GM20000 (cell line): ENCODE data around the gene ZIC4.

Experiments used
- DNase-seq: peaks from one replicate; pipeline ENCODE4 v3.0.0; 2012; ENCODE audit warnings: low spot score
- CTCF ChIP-seq: IDR thresholded peaks from 2 replicates; pipeline ENCODE4 v1.5.1; 2012; ENCODE audit warnings: mild to moderate bottlenecking, control low read depth; ENCODE audit errors: extremely low read depth, missing control alignments

The ZIC4 gene

GRCh38 chr3:147397875-147398812 is 8.2 kb downstream of the ZIC4 start:
- no peak for TF ChIP-seq CTCF
- DNase-seq: no peak

- no peak for DNase-seq
- no peak for TF ChIP-seq CTCF
Measured at GRCh38 chr3:147397155-147397874, 9.0 kb downstream of the ZIC4 start.

GRCh38 chr3:147396712-147397046 is 9.7 kb downstream of the ZIC4 start:
- TF ChIP-seq CTCF: no peak
- DNase-seq: no peak

GRCh38 chr3:147395899-147396711 is 10.2 kb downstream of the ZIC4 start:
- DNase-seq: no peak
- TF ChIP-seq CTCF: no peak

- no peak for DNase-seq
Measured at GRCh38 chr3:147394884-147395225, 11.5 kb downstream of the ZIC4 start.

More at GRCh38 chr3:147394884-147395225, 11.5 kb downstream of the ZIC4 start:
- TF ChIP-seq CTCF: no peak
